G401 (cell line): ENCODE measurements around the gene KCNH1. TPM values are rescaled to one million over a fixed set of nuclear protein-coding genes. Genes with fewer than 3 reads are reported as not detected.

Experiments used
- DNase-seq: peaks from one replicate; pipeline ENCODE4 v3.0.0-alpha.2; 2015; ENCODE audit warnings: low spot score
- in situ Hi-C: cut with HindIII; loops from 2 replicates; pipeline ENCODE4 v1.10.0; 2016; ENCODE audit warnings: low sequenced_read_pairs, mixed read lengths
- total RNA-seq: library from RNA; depleted of rRNA; stranded (reverse); fragments of >200 nt; shearing (Covaris generic); gene quantifications from 2 replicates; pipeline ENCODE4 v1.2.3, GENCODE V29; 2014

The KCNH1 gene
- total RNA-seq, 1 experiment from 2014 or later: 0.14 TPM

- in situ Hi-C loops: no loop called here
- peak; percentile 83 for DNase-seq
Observed at GRCh38 chr1:210748796-210749195, 385.2 kb downstream of the KCNH1 start.

GRCh38 chr1:210747890-210748289, 386.1 kb downstream of the KCNH1 start:
- in situ Hi-C loops: no loop called here
- DNase-seq: no peak

- in situ Hi-C loops: no loop called here
- peak; percentile 61 for DNase-seq
Observed at GRCh38 chr1:210747112-210747511, 386.8 kb downstream of the KCNH1 start.

GRCh38 chr1:210746024-210746731, 387.8 kb downstream of the KCNH1 start:
- in situ Hi-C loops: no loop called here
- no peak for DNase-seq

GRCh38 chr1:210743038-210743437, 390.9 kb downstream of the KCNH1 start:
- DNase-seq: no peak

GRCh38 chr1:210741564-210741963, 392.4 kb downstream of the KCNH1 start:
- DNase-seq: no peak
- in situ Hi-C loops: no loop called here

More at GRCh38 chr1:210743038-210743437, 390.9 kb downstream of the KCNH1 start:
- in situ Hi-C loops: no loop called here

- DNase-seq: no peak
Observed at GRCh38 chr1:210739627-210740026, 394.3 kb downstream of the KCNH1 start.

GRCh38 chr1:210738256-210738655, 395.7 kb downstream of the KCNH1 start:
- no peak for DNase-seq
- in situ Hi-C loops: no loop called here

More at GRCh38 chr1:210739627-210740026, 394.3 kb downstream of the KCNH1 start:
- in situ Hi-C loops: no loop called here

GRCh38 chr1:210736713-210737112, 397.2 kb downstream of the KCNH1 start:
- peak; percentile 71 for DNase-seq
- in situ Hi-C loops: no loop called here

- in situ Hi-C loops: no loop called here
- no peak for DNase-seq
Observed at GRCh38 chr1:210731597-210731996, 402.4 kb downstream of the KCNH1 start.

GRCh38 chr1:210731193-210731592, 402.8 kb downstream of the KCNH1 start:
- in situ Hi-C loops: no loop called here
- DNase-seq: no peak

- DNase-seq: no peak
- in situ Hi-C loops: no loop called here
Observed at GRCh38 chr1:210730023-210730422, 403.9 kb downstream of the KCNH1 start.

- peak; percentile 77 for DNase-seq
- in situ Hi-C loops: no loop called here
Observed at GRCh38 chr1:210728437-210729149, 405.4 kb downstream of the KCNH1 start.

- in situ Hi-C loops: no loop called here
Observed at GRCh38 chr1:210727709-210728108, 406.2 kb downstream of the KCNH1 start.

GRCh38 chr1:210726621-210727020, 407.3 kb downstream of the KCNH1 start:
- DNase-seq: no peak
- in situ Hi-C loops: no loop called here

More at GRCh38 chr1:210727709-210728108, 406.2 kb downstream of the KCNH1 start:
- no peak for DNase-seq

GRCh38 chr1:210724768-210725167, 409.2 kb downstream of the KCNH1 start:
- in situ Hi-C loops: no loop called here
- DNase-seq: no peak

GRCh38 chr1:210723646-210724045, 410.3 kb downstream of the KCNH1 start:
- DNase-seq: no peak
- in situ Hi-C loops: no loop called here

- in situ Hi-C loops: no loop called here
- DNase-seq: no peak
Observed at GRCh38 chr1:210722410-210723081, 411.4 kb downstream of the KCNH1 start.

- no peak for DNase-seq
- in situ Hi-C loops: no loop called here
Observed at GRCh38 chr1:210715072-210715471, 418.9 kb downstream of the KCNH1 start.
